Measurements from ENCODE around the gene GATA2.

GRCh38 chr3:128524374-128525299 lies 31.6 kb upstream of the GATA2 start:
- TF ChIP-seq MAX (IDR thresholded peaks at IDR 0.05) (no peak), TEAD4 (IDR thresholded peaks at IDR 0.05) (no peak), ZBTB7A (IDR thresholded peaks at IDR 0.05; ENCODE audit: low read depth) (no peak)
- TF ChIP-seq, protein P1, sequence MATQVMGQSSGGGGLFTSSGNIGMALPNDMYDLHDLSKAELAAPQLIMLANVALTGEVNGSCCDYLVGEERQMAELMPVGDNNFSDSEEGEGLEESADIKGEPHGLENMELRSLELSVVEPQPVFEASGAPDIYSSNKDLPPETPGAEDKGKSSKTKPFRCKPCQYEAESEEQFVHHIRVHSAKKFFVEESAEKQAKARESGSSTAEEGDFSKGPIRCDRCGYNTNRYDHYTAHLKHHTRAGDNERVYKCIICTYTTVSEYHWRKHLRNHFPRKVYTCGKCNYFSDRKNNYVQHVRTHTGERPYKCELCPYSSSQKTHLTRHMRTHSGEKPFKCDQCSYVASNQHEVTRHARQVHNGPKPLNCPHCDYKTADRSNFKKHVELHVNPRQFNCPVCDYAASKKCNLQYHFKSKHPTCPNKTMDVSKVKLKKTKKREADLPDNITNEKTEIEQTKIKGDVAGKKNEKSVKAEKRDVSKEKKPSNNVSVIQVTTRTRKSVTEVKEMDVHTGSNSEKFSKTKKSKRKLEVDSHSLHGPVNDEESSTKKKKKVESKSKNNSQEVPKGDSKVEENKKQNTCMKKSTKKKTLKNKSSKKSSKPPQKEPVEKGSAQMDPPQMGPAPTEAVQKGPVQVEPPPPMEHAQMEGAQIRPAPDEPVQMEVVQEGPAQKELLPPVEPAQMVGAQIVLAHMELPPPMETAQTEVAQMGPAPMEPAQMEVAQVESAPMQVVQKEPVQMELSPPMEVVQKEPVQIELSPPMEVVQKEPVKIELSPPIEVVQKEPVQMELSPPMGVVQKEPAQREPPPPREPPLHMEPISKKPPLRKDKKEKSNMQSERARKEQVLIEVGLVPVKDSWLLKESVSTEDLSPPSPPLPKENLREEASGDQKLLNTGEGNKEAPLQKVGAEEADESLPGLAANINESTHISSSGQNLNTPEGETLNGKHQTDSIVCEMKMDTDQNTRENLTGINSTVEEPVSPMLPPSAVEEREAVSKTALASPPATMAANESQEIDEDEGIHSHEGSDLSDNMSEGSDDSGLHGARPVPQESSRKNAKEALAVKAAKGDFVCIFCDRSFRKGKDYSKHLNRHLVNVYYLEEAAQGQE (IDR thresholded peaks at IDR 0.05; ENCODE audit: low read depth) = no peak
